GM12878 (cell line): ENCODE data around the gene TIMM29. TPM values are rescaled to one million over a fixed set of nuclear protein-coding genes. Genes with fewer than 3 reads are reported as not detected.

Experiments
- ATAC-seq: fragments of 200-7000 bp; cut with Tn5 transposase; 3 replicates; pipeline ENCODE4 v1.9.1; 2020; ENCODE audit warnings: mild to moderate bottlenecking, moderate library complexity
- BruUV-seq: library from RNA; stranded (reverse); fragments of 400-500 nt; replicated peaks from 2 replicates; lab custom pipeline; 2021; lab: Mats Ljungman, UMichigan
- CTCF ChIA-PET: fragments of 300-600 bp; sonication (Branson Sonifier 250); formaldehyde crosslinking; extraction: SDS; loops from one replicate; lab custom pipeline; 2021; ENCODE audit warnings: inconsistent platforms; lab: Yijun Ruan, JAX
- POLR2A ChIA-PET: fragments of 350-600 bp; formaldehyde crosslinking; extraction: SDS; loops from one replicate; lab custom pipeline; 2021; ENCODE audit warnings: inconsistent platforms; lab: Charles Lee
- RAD21 ChIA-PET: fragments of 300-600 bp; sonication (Branson Sonifier 250); formaldehyde crosslinking; loops from one replicate; lab custom pipeline; 2023; ENCODE audit warnings: antibody characterized with exemption; ENCODE audit not compliant: unreplicated experiment; lab: Charles Lee
- SMC1A ChIA-PET: fragments of 300-600 bp; sonication (Branson Sonifier 250); formaldehyde crosslinking; loops from one replicate; lab custom pipeline; 2023; ENCODE audit not compliant: unreplicated experiment, uncharacterized antibody; lab: Charles Lee
- DNase-seq: peaks from one replicate; pipeline ENCODE4 v3.0.0-alpha.2; 2011; ENCODE audit warnings: low read depth, low spot score
- FAIRE-seq: peaks from 3 replicates; lab custom pipeline; 2011; peaks lifted over from hg19 to GRCh38; lab: Jason Lieb, UNC
- H2AFZ ChIP-seq: 2 replicates; pipeline ENCODE4 v1.6.0; 2011; ENCODE audit warnings: low read depth, low read length, control low read depth; ENCODE audit not compliant: control insufficient read depth
- H3K27ac ChIP-seq: 2 replicates; pipeline ENCODE4 v1.5.1; 2011; ENCODE audit warnings: control low read depth; ENCODE audit not compliant: control insufficient read depth, insufficient read depth
- H3K27me3 ChIP-seq, 2 experiments: replicated peaks in 1 of 2; 2 replicates each; pipeline versions ENCODE4 v1.6.0 to v1.6.1; 2011; ENCODE audit warnings: low read length in 1 of 2; ENCODE audit not compliant: control insufficient read depth in 2 of 2, insufficient read depth in 2 of 2
- H3K36me3 ChIP-seq, 2 experiments: 2 replicates each; pipeline ENCODE4 v1.5.1; 2011; ENCODE audit warnings: low read length in 1 of 2; ENCODE audit not compliant: control insufficient read depth in 2 of 2, insufficient read depth in 2 of 2
- H3K4me1 ChIP-seq: 2 replicates; pipeline ENCODE4 v1.6.1; 2011; ENCODE audit warnings: mild to moderate bottlenecking, low read length, moderate library complexity, mixed read lengths; ENCODE audit not compliant: control insufficient read depth, insufficient read depth
- H3K4me2 ChIP-seq: 2 replicates; pipeline ENCODE4 v1.6.0; 2011; ENCODE audit warnings: control low read depth; ENCODE audit not compliant: control insufficient read depth, insufficient read depth
- H3K4me3 ChIP-seq: fragments of 200-600 bp; sonication (generic); 2 replicates; pipeline ENCODE4 v1.5.1; 2016
- H3K79me2 ChIP-seq: 2 replicates; pipeline ENCODE4 v1.6.0; 2011; ENCODE audit warnings: low read length; ENCODE audit not compliant: control insufficient read depth, insufficient read depth
- H3K9ac ChIP-seq: 2 replicates; pipeline ENCODE4 v1.8.0; 2011; ENCODE audit warnings: low read length, control low read depth, mixed read lengths; ENCODE audit not compliant: control insufficient read depth, insufficient read depth
- H3K9me3 ChIP-seq: replicated peaks from 3 replicates; pipeline ENCODE4 v1.5.1; 2011; ENCODE audit warnings: mild to moderate bottlenecking, low read length; ENCODE audit not compliant: control insufficient read depth, insufficient read depth
- H4K20me1 ChIP-seq: 2 replicates; pipeline ENCODE4 v1.6.0; 2011; ENCODE audit not compliant: control insufficient read depth, insufficient read depth
- ASH2L ChIP-seq: fragments of 300-600, 200-600 bp; sonication (generic); IDR thresholded peaks from 2 replicates; pipeline ENCODE4 v1.6.1; 2017; ENCODE audit warnings: low read depth, mild to moderate bottlenecking, borderline replicate concordance
- BRCA1 ChIP-seq: IDR thresholded peaks from 2 replicates; pipeline ENCODE4 v1.6.1; 2011; ENCODE audit warnings: low read depth, low read length, improper control_type of control experiment
- JUND ChIP-seq: IDR thresholded peaks from 2 replicates; pipeline ENCODE4 v1.6.1; 2012; ENCODE audit warnings: low read depth, mild to moderate bottlenecking, low read length, improper control_type of control experiment, moderate library complexity
- PAX8 ChIP-seq: fragments of 450-650 bp; IDR thresholded peaks from 2 replicates; pipeline ENCODE4 v1.6.1; 2017; ENCODE audit warnings: mild to moderate bottlenecking, moderate library complexity
- POLR2A ChIP-seq: IDR thresholded peaks from 2 replicates; pipeline ENCODE4 v1.6.1; 2011; ENCODE audit warnings: low read depth, mild to moderate bottlenecking, low read length
- POU2F2 ChIP-seq: IDR thresholded peaks from 3 replicates; pipeline ENCODE4 v1.6.1; 2011; ENCODE audit warnings: low read depth, mild to moderate bottlenecking, low read length, borderline replicate concordance
- RFX5 ChIP-seq: IDR thresholded peaks from 2 replicates; pipeline ENCODE4 v1.6.1; 2011; ENCODE audit warnings: low read depth, low read length, improper control_type of control experiment
- WRNIP1 ChIP-seq: IDR thresholded peaks from 2 replicates; pipeline ENCODE4 v1.6.1; 2011; ENCODE audit warnings: low read depth, low read length, improper control_type of control experiment, borderline replicate concordance
- YY1 ChIP-seq: IDR thresholded peaks from 2 replicates; pipeline ENCODE4 v1.6.1; 2011; ENCODE audit warnings: low read depth, mild to moderate bottlenecking, low read length
- WGBS: methylation state at CpG from one replicate; pipeline ENCODE4 v1.1.6; 2016; ENCODE audit warnings: low lambda C conversion rate; ENCODE audit not compliant: insufficient replicate concordance, insufficient coverage; ENCODE audit errors: missing lambda C conversion rate; 5-methylcytosine and 5-hydroxymethylcytosine counted together
- in situ Hi-C: fragments of 300-500 bp; cut with MboI; formaldehyde crosslinking; loops from 9 replicates; pipeline ENCODE4 v1.14.3; 2018; ENCODE audit warnings: mixed read lengths
- intact Hi-C: fragments of 100-400 bp; cut with micrococcal nuclease; formaldehyde crosslinking; loops from one replicate; pipeline ENCODE4 v1.14.2; 2022; ENCODE audit not compliant: unreplicated experiment
- polyA plus RNA-seq, 11 experiments: library from polyadenylated mRNA; depleted of rRNA in 4 of 11; unstranded in 6 of 11; stranded (reverse) in 5 of 11; fragments of >200 nt; fragmentation: Nextera tagmentation in 4 of 11; fragmentation: Illumina TruSeq in 1 of 11; extraction: Ambion mirVana in 4 of 11; extraction: Trizol in 1 of 11; gene quantifications; 1 replicate in 1 of 11; 2 replicates in 10 of 11; pipeline versions ENCODE4 v1.2.1 to v1.2.3, GENCODE V29; 2011 to 2016; ENCODE audit warnings: inconsistent platforms in 2 of 11, missing spikeins in 2 of 11, low read depth in 1 of 11
- total RNA-seq, 4 experiments: library from RNA; depleted of rRNA in 3 of 4; stranded (reverse); fragments of >200 nt in 3 of 4; fragmentation: Illumina TruSeq in 1 of 4; extraction: Trizol in 1 of 4; gene quantifications; 2 replicates each; pipeline versions ENCODE4 v1.2.1 to v1.2.3, GENCODE V29; 2013 to 2021
- TF ChIP-seq, protein P1 (sequence below): fragments of 450-650 bp; IDR thresholded peaks from 2 replicates; pipeline ENCODE4 v1.6.1; 2017; ENCODE audit warnings: low read depth, mild to moderate bottlenecking, moderate library complexity
- TF ChIP-seq, protein P2 (sequence below): fragments of 450-650 bp; IDR thresholded peaks from 2 replicates; pipeline ENCODE4 v1.6.1; 2016; ENCODE audit warnings: mild to moderate bottlenecking

TIMM29 gene
- total and polyA plus RNA-seq, 10 of the 15 experiments (the other 5 are each of a cell fraction or from before 2014, with no cell fraction given): 2.4 to 27.9 (median 13.5) TPM

DNA sequence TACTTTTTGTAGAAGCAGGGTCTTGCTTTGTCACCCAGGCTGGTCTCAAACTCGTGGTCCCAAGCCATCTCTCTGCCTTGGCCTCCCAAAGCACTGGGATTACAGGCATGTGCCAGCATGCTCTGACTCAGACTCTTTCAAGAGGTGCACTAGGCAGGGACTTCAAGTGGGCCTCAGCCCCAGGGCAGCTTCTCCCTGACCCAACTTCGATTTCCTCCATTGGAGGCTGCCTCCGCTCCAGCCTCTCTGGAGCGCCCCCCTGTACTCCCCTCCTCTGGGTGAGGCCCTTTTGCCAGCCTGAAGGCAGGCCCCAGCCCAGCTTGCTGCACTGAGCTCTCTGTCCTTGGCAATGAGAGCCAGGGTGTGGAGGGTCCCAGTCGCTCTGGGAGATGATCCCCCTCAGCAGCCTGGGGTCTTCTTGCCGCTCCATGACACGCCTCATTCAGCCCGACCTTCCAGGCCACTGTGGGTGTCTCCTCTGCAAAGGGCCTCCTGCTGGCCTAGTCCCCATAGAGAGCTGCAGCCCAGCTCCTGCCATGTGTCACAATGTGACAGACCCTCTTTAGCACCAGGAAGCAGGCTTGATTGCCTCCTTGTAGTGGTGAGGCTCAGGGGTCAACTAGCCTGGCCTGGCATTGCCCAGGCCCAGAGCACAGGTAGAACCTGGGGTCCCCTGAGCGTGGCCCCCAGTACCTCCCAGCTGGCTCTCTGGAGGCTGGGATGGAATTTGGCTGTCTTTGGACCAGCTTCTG is 40.8 kb upstream of the TIMM29 start (continued):
- TF ChIP-seq, protein P1, sequence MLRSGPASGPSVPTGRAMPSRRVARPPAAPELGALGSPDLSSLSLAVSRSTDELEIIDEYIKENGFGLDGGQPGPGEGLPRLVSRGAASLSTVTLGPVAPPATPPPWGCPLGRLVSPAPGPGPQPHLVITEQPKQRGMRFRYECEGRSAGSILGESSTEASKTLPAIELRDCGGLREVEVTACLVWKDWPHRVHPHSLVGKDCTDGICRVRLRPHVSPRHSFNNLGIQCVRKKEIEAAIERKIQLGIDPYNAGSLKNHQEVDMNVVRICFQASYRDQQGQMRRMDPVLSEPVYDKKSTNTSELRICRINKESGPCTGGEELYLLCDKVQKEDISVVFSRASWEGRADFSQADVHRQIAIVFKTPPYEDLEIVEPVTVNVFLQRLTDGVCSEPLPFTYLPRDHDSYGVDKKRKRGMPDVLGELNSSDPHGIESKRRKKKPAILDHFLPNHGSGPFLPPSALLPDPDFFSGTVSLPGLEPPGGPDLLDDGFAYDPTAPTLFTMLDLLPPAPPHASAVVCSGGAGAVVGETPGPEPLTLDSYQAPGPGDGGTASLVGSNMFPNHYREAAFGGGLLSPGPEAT: no peak
- TF ChIP-seq BRCA1 (no peak), WRNIP1 (no peak), PAX8 (no peak), JUND (no peak), RFX5 (no peak), POLR2A (no peak)
- TF ChIP-seq, protein P2, sequence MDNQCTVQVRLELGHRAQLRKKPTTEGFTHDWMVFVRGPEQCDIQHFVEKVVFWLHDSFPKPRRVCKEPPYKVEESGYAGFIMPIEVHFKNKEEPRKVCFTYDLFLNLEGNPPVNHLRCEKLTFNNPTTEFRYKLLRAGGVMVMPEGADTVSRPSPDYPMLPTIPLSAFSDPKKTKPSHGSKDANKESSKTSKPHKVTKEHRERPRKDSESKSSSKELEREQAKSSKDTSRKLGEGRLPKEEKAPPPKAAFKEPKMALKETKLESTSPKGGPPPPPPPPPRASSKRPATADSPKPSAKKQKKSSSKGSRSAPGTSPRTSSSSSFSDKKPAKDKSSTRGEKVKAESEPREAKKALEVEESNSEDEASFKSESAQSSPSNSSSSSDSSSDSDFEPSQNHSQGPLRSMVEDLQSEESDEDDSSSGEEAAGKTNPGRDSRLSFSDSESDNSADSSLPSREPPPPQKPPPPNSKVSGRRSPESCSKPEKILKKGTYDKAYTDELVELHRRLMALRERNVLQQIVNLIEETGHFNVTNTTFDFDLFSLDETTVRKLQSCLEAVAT: no peak

DNA sequence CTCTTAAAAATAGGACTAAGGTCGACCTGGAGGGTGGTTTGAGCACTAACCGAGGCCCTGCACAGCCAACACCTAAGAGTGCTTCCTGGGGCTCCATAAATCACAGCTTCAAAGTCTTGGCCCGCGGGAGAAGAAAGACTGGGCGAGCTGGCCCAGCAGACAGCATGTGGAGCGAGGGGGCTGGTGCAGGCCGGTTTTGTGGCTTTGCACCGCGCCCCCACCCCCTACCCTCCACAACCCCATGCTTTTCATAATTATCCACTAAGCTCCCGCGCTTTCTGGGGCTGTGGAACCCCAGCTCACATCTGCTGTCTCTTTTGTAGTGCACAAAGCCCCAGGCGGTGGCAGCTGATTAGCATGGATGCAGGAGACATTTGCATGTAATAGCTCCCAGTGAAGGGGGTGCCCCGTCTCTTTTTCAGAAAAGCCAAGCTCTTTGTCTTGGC is 40.2 kb upstream of the TIMM29 start:
- no peak overlapping the region for H3K4me3 ChIP-seq
- SMC1A ChIA-PET: interaction anchor here (0.6 to 4.2 kb wide), 9 partner anchors 9 to 169 kb away, joined by 3 to 28 read pairs (median 4); no protein-coding TSS in a partner anchor

More for the DNA sequence above, 40.2 kb upstream of the TIMM29 start:
- peak overlapping the region; percentile 53 for H3K27ac ChIP-seq
- no peak for FAIRE-seq
- H3K4me1 ChIP-seq: peaks cover 20% of the 10 kb centered on the region
- ATAC-seq: peak; percentile 79
- POLR2A ChIA-PET: interaction anchor here (0.5 to 2.1 kb wide), 10 partner anchors 9 to 564 kb away, joined by 3 to 11 read pairs (median 6); partner anchors contain the start of gene SMARCA4
- peak overlapping the region; percentile 54 for H3K4me2 ChIP-seq
- H3K36me3 ChIP-seq: peaks cover under 1 to 9% of the 10 kb centered on the region in 2 experiments; a peak in 3 of 4 replicates
- in situ Hi-C loops (no loop called here), intact Hi-C loops (no loop called here)
- no peaks in the 10 kb centered on the region for H3K27me3 ChIP-seq
- TF ChIP-seq POU2F2: peak; percentile 75; the same call in 1 of the 3 replicates
- TF ChIP-seq YY1: no peak
- TF ChIP-seq ASH2L: no peak
- CTCF ChIA-PET: interaction anchor here (0.7 to 3.0 kb wide), 10 partner anchors 10 to 247 kb away, joined by 3 to 21 read pairs (median 5); no protein-coding TSS in a partner anchor
- H4K20me1 ChIP-seq: peaks cover 6% of the 10 kb centered on the region; the same call in 1 of the 2 replicates
- WGBS: 9% methylated on average over 13 of the region's 13 CpGs
- H3K9ac ChIP-seq: peak overlapping the region; percentile 38; the same call in 1 of the 2 replicates
- BruUV-seq: no TSS peak
- no peak for DNase-seq
- RAD21 ChIA-PET: interaction anchor here (0.6 to 2.9 kb wide), 12 partner anchors 11 to 389 kb away, joined by 3 to 42 read pairs (median 4); partner anchors contain the start of genes CARM1, DNM2 and LDLR
- peaks cover 49% of the 10 kb centered on the region for H3K79me2 ChIP-seq
- no peak overlapping the region for H2AFZ ChIP-seq
- no peaks in the 10 kb centered on the region for H3K9me3 ChIP-seq
